GM18511 (cell line): Measurements from ENCODE around the gene APBB1.
A peak's percentile ranks its signal among the peaks of the same experiment; 100 is the strongest.

Source experiments
- ATAC-seq: cut with Tn5 transposase; IDR thresholded peaks from one replicate; pipeline ENCODE4 v1.9.1; 2021; ENCODE audit warnings: mild to moderate bottlenecking, moderate library complexity; ENCODE audit not compliant: unreplicated experiment

The APBB1 gene

GRCh38 chr11:6419009-6419631 lies at the start of gene APBB1:
Gene APBB1 (minus strand): TSS chr11:6419094. CDS start chr11:6411347, 7,747 bp downstream.
- ATAC-seq, result peak; percentile 58

GRCh38 chr11:6459099-6459450 lies 40.2 kb upstream of the APBB1 start:
- ATAC-seq, result no peak

- no peak for ATAC-seq
These were observed 39.6 kb upstream of the APBB1 start for GRCh38 chr11:6458352-6459098.

- no peak for ATAC-seq
These were observed 38.9 kb upstream of the APBB1 start for GRCh38 chr11:6457581-6458320.

GRCh38 chr11:6456361-6457073 lies 37.6 kb upstream of the APBB1 start:
- ATAC-seq, result no peak

DNA sequence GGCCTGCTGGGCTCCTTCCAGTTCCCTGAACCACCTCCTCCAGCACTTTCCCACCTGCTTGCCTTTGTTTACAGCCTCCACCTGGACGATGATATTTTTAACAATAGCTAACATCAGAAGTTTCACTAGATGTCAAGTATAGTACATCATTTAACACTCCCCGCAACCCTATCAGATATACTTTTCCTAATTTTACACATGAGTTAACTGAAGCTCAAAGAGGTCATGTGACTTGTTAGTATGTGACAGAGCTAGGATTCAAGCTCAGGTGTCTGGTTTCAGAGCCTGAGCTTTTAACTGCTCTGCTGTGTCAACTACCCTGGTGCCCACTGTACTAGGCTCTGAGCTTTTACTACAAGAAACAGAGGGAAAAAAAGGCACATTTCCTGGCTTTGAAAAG lies 36.2 kb upstream of the APBB1 start:
- no peak for ATAC-seq

GRCh38 chr11:6453152-6453551 lies 34.3 kb upstream of the APBB1 start:
- ATAC-seq, result no peak

GRCh38 chr11:6452219-6452618 lies 33.3 kb upstream of the APBB1 start:
- ATAC-seq, result no peak

DNA sequence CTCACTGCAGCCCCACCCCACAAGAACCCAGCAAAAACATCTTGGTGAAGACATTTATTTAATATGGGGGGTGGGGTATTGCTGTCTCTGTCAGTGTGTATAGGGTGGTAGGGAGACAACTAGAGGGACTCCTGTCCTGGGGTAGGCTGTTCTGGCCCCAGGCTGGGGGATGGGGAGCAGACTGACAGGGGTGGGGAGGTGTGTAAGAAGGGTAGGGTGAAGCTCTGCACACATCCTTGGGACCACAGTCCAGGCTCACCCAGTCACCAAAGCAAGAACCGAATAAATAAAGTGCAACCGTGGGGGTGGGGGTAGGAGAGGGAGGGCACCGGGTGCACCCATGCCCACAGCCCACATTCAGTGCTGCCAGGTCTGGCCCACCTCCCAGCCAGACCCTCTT lies 29.7 kb upstream of the APBB1 start:
- no peak for ATAC-seq

DNA sequence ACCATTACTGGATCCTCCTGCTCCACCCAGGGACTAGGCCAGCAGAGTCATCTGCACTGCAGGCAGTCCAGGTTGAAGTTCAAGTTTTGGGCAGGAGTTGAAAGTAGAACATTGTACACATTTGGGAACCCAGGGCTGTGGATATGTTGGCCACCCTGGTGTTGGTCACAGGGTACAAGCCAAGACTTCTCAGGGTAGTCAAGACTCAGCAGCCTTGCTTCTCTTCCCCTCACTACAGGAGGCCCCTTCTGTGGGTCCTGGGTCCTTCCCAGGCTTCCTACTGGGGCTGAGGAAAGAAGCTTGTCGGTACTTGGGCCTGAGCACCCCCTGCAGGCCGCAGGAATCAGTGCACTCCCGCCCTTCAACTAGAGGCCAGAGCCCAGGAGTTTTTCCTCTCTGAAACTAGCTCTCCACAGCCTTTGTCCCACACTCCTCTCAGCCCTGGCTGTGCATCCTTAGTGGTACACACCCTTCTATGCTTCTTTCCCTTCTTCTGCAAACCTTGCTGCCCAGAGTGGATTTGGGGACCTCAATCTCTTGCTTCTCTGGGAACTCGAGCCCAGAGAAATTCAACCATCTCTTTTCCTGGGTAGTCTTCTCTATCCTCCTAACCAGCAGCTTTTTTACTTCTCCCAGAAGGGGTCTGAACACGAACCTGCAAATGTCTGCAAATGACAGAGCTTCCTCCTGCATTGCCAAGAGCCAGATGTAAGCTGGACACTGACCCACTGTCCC lies 24.5 kb upstream of the APBB1 start:
- ATAC-seq, result peak; percentile 90

DNA sequence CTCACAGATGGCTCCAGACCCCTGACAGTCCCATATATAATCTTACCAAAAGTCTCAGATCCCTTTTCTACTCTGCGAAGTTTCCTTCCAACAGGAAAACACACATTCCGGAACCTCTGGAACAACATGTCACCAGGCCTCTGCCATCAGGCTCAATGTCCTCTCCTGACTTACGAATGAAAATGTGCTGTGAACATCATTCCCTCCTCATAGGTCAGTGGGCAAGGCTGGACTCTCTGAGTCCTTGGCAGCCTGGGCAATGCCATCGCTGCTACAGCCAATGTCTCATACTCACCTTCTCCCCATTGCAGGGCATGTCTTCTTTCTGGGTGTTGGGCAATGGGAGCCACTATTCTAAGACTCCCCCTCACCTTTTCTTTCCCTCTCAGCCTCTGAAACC lies 23.5 kb upstream of the APBB1 start:
- ATAC-seq, result no peak

DNA sequence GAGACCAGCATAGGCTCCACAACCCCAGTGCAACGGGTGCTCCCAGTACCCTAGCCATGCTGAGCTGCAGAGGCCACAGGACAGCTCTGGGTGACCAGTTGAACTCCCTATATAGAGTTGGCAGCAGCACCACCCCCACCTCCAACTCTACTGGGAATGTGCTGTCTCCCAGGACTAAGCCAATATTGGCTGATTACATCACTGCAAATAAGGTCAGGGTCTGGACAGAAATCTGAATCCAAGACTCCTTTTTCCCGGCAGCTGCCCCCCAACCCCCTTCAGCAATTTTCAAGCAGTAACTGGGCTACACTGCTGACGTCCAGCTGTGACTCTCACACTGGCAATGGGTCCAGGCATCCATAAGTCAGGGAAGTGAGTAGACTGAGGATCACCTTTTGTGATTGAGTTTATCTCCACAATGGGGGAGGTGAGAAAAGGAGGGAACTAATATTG lies 22.0 kb upstream of the APBB1 start, which contains the start of gene HPX:
TSS of gene HPX (minus strand) at position 82 of the 453 bp plus-strand sequence. CDS start at position 58, 24 bp downstream.
- no peak for ATAC-seq

- no peak for ATAC-seq
These were observed 20.2 kb upstream of the APBB1 start for GRCh38 chr11:6438979-6439571.

- no peak for ATAC-seq
These were observed 19.1 kb upstream of the APBB1 start for GRCh38 chr11:6437993-6438392.

DNA sequence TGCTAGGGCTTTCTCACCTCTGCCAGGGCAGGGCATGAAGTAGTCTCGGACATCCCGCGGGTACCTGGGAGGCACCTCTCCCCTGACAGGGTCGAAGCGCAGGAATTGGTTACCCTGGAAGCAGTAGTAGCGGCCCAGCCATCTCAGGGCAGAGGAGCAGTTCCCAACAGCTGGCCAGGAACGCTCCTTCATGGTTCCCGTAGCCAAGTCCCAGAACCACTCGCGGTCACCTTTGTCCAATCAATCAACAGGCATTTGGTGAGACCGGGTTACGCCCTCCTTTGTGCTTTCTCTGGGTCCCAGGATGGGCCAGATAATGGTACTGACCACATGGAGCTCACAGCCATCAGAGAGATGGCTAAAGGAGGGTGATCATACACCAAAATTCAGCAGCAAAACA lies 18.5 kb upstream of the APBB1 start:
- no peak for ATAC-seq

DNA sequence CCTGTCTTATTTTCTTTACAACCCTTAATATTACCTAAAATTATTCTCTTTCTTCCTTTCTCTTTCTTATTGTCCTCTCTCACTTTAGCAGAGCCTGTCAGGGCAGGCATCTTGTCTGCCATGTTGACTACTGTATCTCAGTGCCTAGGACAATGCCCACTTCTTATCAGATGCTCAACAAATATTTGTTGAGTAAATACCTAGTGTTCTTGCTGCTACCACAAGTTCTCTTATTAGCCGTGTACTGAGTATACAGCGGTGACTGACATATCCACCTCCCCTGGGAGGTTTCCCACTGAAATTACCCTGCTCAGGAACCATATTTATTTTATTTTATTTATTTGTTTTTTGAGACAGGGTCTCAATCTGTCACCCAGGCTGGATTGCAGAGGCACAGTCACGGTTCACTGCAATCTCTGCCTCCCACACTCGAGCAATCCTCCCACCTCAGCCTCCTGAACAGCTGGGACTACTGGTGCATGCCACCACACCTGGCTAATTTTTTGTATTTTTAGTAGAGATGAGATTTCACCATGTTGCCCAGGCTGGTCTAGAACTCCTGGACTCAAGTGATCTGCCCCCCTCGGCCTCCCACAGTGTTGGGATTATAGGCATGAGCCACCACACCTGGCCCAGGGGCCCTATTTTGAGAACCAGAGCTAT lies 15.2 kb upstream of the APBB1 start:
- ATAC-seq, result peak; percentile 51

- ATAC-seq, result no peak
These were observed 13.0 kb upstream of the APBB1 start for GRCh38 chr11:6431861-6432260.

- ATAC-seq, result no peak
These were observed 8.6 kb upstream of the APBB1 start for GRCh38 chr11:6427516-6427915.

GRCh38 chr11:6420677-6421076 lies 1.8 kb upstream of the APBB1 start:
- no peak for ATAC-seq
